Transverse colon (tissue), 4 donors: ENCODE results near the gene MOG.

Experiments used
- EP300 ChIP-seq: sonication (generic); formaldehyde crosslinking; IDR thresholded peaks from one replicate; pipeline ENCODE4 v1.6.1; 2017; ENCODE audit warnings: antibody characterized with exemption, low read depth
- POLR2A ChIP-seq: fragments of 450-650 bp; IDR thresholded peaks from one replicate; pipeline ENCODE4 v1.6.1; 2016; ENCODE audit warnings: antibody characterized with exemption, mild to moderate bottlenecking, moderate library complexity
- POLR2AphosphoS5 ChIP-seq, 3 donors: sonication (generic); formaldehyde crosslinking; IDR thresholded peaks; one replicate each; pipeline ENCODE4 v1.6.1; 2016; ENCODE audit warnings: antibody characterized with exemption in 3 of 3
- TF ChIP-seq, protein P1 (sequence below), 5 experiments: fragments of 200-600 bp in 3 of 5; fragments of 450-650 bp in 2 of 5; sonication (generic) in 3 of 5; IDR thresholded peaks; 1 replicate in 2 of 5; 2 replicates in 3 of 5; pipeline ENCODE4 v1.5.1; 2016 to 2017; ENCODE audit warnings: antibody characterized with exemption in 5 of 5, inconsistent platforms in 3 of 5, mild to moderate bottlenecking in 2 of 5, moderate library complexity in 1 of 5

DNA sequence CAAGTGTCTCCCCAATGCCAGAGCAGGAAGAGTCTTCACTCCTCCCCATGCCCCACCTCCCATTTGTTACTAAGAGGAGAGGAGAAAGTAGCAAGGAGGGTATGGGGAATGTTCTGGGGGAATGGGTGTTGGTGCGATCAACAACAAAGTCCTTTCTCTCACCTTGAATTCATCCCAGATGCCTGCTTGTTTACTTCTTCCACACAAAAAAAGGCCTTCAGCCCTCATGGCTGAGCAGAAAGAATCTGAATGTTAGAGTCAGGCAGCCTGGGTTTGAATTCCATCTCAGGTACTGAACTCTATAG is 9.9 kb downstream of the MOG start:
- TF ChIP-seq, protein P1, sequence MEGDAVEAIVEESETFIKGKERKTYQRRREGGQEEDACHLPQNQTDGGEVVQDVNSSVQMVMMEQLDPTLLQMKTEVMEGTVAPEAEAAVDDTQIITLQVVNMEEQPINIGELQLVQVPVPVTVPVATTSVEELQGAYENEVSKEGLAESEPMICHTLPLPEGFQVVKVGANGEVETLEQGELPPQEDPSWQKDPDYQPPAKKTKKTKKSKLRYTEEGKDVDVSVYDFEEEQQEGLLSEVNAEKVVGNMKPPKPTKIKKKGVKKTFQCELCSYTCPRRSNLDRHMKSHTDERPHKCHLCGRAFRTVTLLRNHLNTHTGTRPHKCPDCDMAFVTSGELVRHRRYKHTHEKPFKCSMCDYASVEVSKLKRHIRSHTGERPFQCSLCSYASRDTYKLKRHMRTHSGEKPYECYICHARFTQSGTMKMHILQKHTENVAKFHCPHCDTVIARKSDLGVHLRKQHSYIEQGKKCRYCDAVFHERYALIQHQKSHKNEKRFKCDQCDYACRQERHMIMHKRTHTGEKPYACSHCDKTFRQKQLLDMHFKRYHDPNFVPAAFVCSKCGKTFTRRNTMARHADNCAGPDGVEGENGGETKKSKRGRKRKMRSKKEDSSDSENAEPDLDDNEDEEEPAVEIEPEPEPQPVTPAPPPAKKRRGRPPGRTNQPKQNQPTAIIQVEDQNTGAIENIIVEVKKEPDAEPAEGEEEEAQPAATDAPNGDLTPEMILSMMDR (IDR thresholded peaks at IDR 0.05): no peak
- TF ChIP-seq POLR2AphosphoS5 (IDR thresholded peaks at IDR 0.05) (no peak), POLR2A (no peak), EP300 (no peak)
